Activated CD8-positive, alpha-beta T cell treated with anti-CD3 and anti-CD28 coated beads for 36 hours (primary cell): ENCODE results near the gene CLN6. TPM values are rescaled to one million over a fixed set of nuclear protein-coding genes. Genes with fewer than 3 reads are reported as not detected.
"Not testable (repeated sequence)": the region's sequence is repeated elsewhere in the genome, so short reads cannot be mapped to it uniquely, and the experiment has no call there.

Source experiments
- ATAC-seq: fragments of 200-7000 bp; cut with Tn5 transposase; one replicate; pipeline ENCODE4 v1.10.0; 2021; ENCODE audit warnings: mild to moderate bottlenecking, moderate library complexity
- CTCF ChIA-PET: fragments of 350-600 bp; sonication (Branson Sonifier 250); formaldehyde crosslinking; loops from one replicate; lab custom pipeline; 2021; ENCODE audit warnings: antibody characterized with exemption; lab: Charles Lee
- POLR2A ChIA-PET: fragments of 350-600 bp; sonication (Branson Sonifier 250); formaldehyde crosslinking; loops from one replicate; lab custom pipeline; 2021; ENCODE audit warnings: antibody characterized with exemption; lab: Charles Lee
- DNase-seq: peaks from one replicate; pipeline ENCODE4 v3.0.0-alpha.2; 2020
- H3K27ac Mint-ChIP-seq: one replicate; pipeline ENCODE4 v1.8.0; 2021; ENCODE audit warnings: mild to moderate bottlenecking, mixed read lengths
- H3K27me3 Mint-ChIP-seq: one replicate; pipeline ENCODE4 v1.8.0; 2021; ENCODE audit warnings: mixed read lengths
- H3K36me3 Mint-ChIP-seq: one replicate; pipeline ENCODE4 v1.8.0; 2021; ENCODE audit warnings: low read depth, mixed read lengths
- H3K4me1 Mint-ChIP-seq: one replicate; pipeline ENCODE4 v1.8.0; 2021; ENCODE audit warnings: low read depth, mixed read lengths
- H3K4me3 Mint-ChIP-seq: one replicate; pipeline ENCODE4 v1.8.0; 2021; ENCODE audit warnings: mild to moderate bottlenecking, moderate library complexity, mixed read lengths
- H3K9me3 Mint-ChIP-seq: one replicate; pipeline ENCODE4 v1.8.0; 2021; ENCODE audit warnings: mixed read lengths
- CTCF ChIP-seq: fragments of 200-600 bp; IDR thresholded peaks from one replicate; pipeline ENCODE4 v1.8.0; 2022; ENCODE audit warnings: antibody characterized with exemption, mild to moderate bottlenecking
- intact Hi-C: fragments of 100-400 bp; cut with micrococcal nuclease; formaldehyde crosslinking; loops from one replicate; pipeline ENCODE4 v1.10.0; 2022
- total RNA-seq, 2 experiments: library from RNA; stranded (reverse); gene quantifications; one replicate each; pipeline ENCODE4 v1.2.3, GENCODE V29; 2021

CLN6 gene
- total RNA-seq, 2 experiments from 2014 or later = 43.1 to 47.2 TPM

- CTCF ChIA-PET = interaction anchor here (1.1 to 2.2 kb wide), 3 partner anchors 9 to 63 kb away, joined by 3 to 9 read pairs (median 3); no protein-coding TSS in a partner anchor
These were observed 14.7 kb upstream of the CLN6 start for GRCh38 chr15:68244235-68244634.

GRCh38 chr15:68241088-68241935 is 11.8 kb upstream of the CLN6 start:
- Mint-ChIP-seq H3K27ac (no peak overlapping the region), H3K4me3 (no peak overlapping the region), H3K36me3 (peaks cover 8% of the 10 kb centered on the region), H3K4me1 (no peaks in the 10 kb centered on the region), H3K27me3 (peaks cover 2% of the 10 kb centered on the region), H3K9me3 (peaks cover 9% of the 10 kb centered on the region)
- DNase-seq (no peak), ATAC-seq (no peak)
- ChIA-PET CTCF (interaction anchor here (1.9 kb wide), 1 partner anchor 11 kb away, joined by 7 read pairs; no protein-coding TSS in a partner anchor), POLR2A (interaction anchor here (1.0 kb wide), 1 partner anchor 80 kb away, joined by 3 read pairs; no protein-coding TSS in a partner anchor)
- intact Hi-C loops = no loop called here
- TF ChIP-seq CTCF = no peak

More at GRCh38 chr15:68244235-68244634, 14.7 kb upstream of the CLN6 start:
- intact Hi-C loops = no loop called here
- Mint-ChIP-seq H3K9me3 (peaks cover 9% of the 10 kb centered on the region), H3K4me1 (no peaks in the 10 kb centered on the region), H3K4me3 (no peak overlapping the region), H3K27ac (no peak overlapping the region), H3K36me3 (peaks cover 8% of the 10 kb centered on the region), H3K27me3 (peaks cover 5% of the 10 kb centered on the region)
- POLR2A ChIA-PET = no interaction called here
- DNase-seq (no peak), ATAC-seq (no peak)
- no peak for TF ChIP-seq CTCF

GRCh38 chr15:68239025-68239424 is 9.5 kb upstream of the CLN6 start:
- Mint-ChIP-seq H3K4me3 (no peak overlapping the region), H3K27me3 (peaks cover 2% of the 10 kb centered on the region), H3K4me1 (no peaks in the 10 kb centered on the region), H3K36me3 (peaks cover 5% of the 10 kb centered on the region), H3K27ac (no peak overlapping the region), H3K9me3 (peaks cover 3% of the 10 kb centered on the region)
- DNase-seq (no peak), ATAC-seq (no peak)
- no peak for TF ChIP-seq CTCF
- CTCF ChIA-PET = interaction anchor here (1.4 kb wide), 1 partner anchor 14 kb away, joined by 5 read pairs; no protein-coding TSS in a partner anchor
- POLR2A ChIA-PET = no interaction called here
- intact Hi-C loops = no loop called here

- Mint-ChIP-seq H3K4me1 (peaks cover 9% of the 10 kb centered on the region), H3K9me3 (no peaks in the 10 kb centered on the region), H3K4me3 (no peak overlapping the region), H3K27ac (no peak overlapping the region), H3K36me3 (no peaks in the 10 kb centered on the region), H3K27me3 (peaks cover 2% of the 10 kb centered on the region)
- no peak for DNase-seq
- POLR2A ChIA-PET = no interaction called here
- TF ChIP-seq CTCF = no peak
- intact Hi-C loops = no loop called here
- CTCF ChIA-PET = interaction anchor here (1.2 to 3.3 kb wide), 2 partner anchors 18 to 72 kb away, joined by 3 to 14 read pairs; no protein-coding TSS in a partner anchor
- no peak for ATAC-seq
These were observed 5.5 kb upstream of the CLN6 start for GRCh38 chr15:68235022-68235421.

- H3K27me3 Mint-ChIP-seq, ATAC-seq, intact Hi-C loops, POLR2A ChIA-PET, H3K36me3 Mint-ChIP-seq, H3K9me3 Mint-ChIP-seq, DNase-seq, H3K4me3 Mint-ChIP-seq, H3K27ac Mint-ChIP-seq: not testable (repeated sequence)
- peaks cover 11% of the 10 kb centered on the region for H3K4me1 Mint-ChIP-seq
- CTCF ChIA-PET = interaction anchor here (1.2 to 3.3 kb wide), 2 partner anchors 18 to 72 kb away, joined by 3 to 14 read pairs; no protein-coding TSS in a partner anchor
These were observed 5.0 kb upstream of the CLN6 start for GRCh38 chr15:68234520-68234919.
